SU-DHL-6 (cell line): ENCODE measurements around the gene HBEGF.

Experiments used
- CTCF ChIP-seq: fragments of 200-600 bp; sonication (generic); IDR thresholded peaks from one replicate; pipeline ENCODE4 v1.5.1; 2017; ENCODE audit warnings: antibody characterized with exemption, mild to moderate bottlenecking, low read length, moderate library complexity; ENCODE audit not compliant: insufficient read depth, poor library complexity, severe bottlenecking
- EZH2phosphoT487 ChIP-seq: fragments of 200-600 bp; sonication (generic), shearing (Covaris generic); conservative IDR thresholded peaks from 2 replicates; pipeline ENCODE4 v1.6.1; 2018; ENCODE audit warnings: mild to moderate bottlenecking, antibody characterized with exemption, low read length, moderate library complexity, mixed read lengths

DNA sequence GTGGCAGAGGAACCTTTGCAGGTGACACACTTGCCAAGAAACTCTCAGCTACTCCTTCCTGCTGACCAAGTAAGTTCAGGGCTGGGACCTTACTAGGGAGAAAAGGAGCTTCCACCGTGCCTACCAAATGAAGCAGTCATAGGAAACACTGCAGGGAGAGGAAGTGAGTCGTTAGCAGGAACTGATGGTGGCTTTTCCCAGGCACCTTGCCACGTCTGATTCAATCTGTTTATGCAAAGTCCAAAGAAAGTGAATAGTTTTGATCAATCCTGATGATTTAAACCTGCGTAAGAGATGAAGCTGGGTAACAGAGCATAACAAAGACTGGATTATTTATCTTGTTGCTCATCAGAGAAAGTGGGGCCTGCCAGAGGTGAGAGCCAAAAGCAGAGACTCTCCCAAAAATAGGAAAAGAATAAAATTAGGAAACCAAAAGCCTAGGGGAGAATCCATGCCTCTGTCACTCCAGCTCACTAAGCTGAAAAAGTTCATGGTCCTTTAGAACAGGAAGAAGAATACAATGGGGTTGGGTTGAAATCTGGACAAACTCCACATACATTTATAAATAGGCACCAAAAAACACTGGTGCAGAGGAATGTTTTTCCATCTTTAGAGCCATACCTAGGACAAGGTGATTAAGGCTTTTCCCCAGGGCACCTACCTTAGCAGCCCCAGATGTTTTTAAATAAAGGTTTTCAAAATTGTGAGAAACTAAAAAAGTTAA, 34.2 kb downstream of the HBEGF start:
- TF ChIP-seq CTCF (no peak), EZH2phosphoT487 (no peak)
